Measurements from ENCODE around the gene CDH22. TPM values are rescaled to one million over a fixed set of nuclear protein-coding genes. Genes with fewer than 3 reads are reported as not detected.

Gene CDH22
- total RNA-seq, 2 donors from 2014 or later, result 0.22 to 0.77 TPM

GRCh38 chr20:46210672-46211330, 97.5 kb downstream of the CDH22 start:
- Mint-ChIP-seq H3K9me3 (no peaks in the 10 kb centered on the region), H3K27me3 (ENCODE audit: insufficient read depth) (peaks cover 27% of the 10 kb centered on the region), H3K27ac (peak overlapping the region; percentile 81), H3K36me3 (ENCODE audit: low read depth) (no peaks in the 10 kb centered on the region), H3K4me1 (peaks cover 23% of the 10 kb centered on the region), H3K4me3 (no peak overlapping the region)
- no peaks in the 10 kb centered on the region for H3K36me3 ChIP-seq (ENCODE audit: control insufficient read depth, insufficient read depth, low read length)
- WGBS, 2 experiments (ENCODE audit: insufficient coverage in 1 of 2, insufficient read length in 1 of 2), result 76 to 77% methylated on average over 17 to 18 of the region's 18 CpGs
- peak; percentile 72 for DNase-seq
- no peak for TF ChIP-seq CTCF (conservative IDR thresholded peaks at IDR 0.05)
- no peak overlapping the region for H3K4me3 ChIP-seq (ENCODE audit: low read length)
- no peak overlapping the region for H3K9ac ChIP-seq (ENCODE audit: extremely low read depth, low read length, poor library complexity, severe bottlenecking)
- H3K4me1 ChIP-seq (ENCODE audit: control insufficient read depth, insufficient read depth, low read length), result peaks cover 9% of the 10 kb centered on the region
- H3K27me3 ChIP-seq (ENCODE audit: control insufficient read depth, insufficient read depth, low read length, poor library complexity, severe bottlenecking), result no peaks in the 10 kb centered on the region
- H3K9me3 ChIP-seq (ENCODE audit: control insufficient read depth, low read length), result no peaks in the 10 kb centered on the region
- H3K27ac ChIP-seq (ENCODE audit: low read depth, low read length), result no peak overlapping the region

DNA sequence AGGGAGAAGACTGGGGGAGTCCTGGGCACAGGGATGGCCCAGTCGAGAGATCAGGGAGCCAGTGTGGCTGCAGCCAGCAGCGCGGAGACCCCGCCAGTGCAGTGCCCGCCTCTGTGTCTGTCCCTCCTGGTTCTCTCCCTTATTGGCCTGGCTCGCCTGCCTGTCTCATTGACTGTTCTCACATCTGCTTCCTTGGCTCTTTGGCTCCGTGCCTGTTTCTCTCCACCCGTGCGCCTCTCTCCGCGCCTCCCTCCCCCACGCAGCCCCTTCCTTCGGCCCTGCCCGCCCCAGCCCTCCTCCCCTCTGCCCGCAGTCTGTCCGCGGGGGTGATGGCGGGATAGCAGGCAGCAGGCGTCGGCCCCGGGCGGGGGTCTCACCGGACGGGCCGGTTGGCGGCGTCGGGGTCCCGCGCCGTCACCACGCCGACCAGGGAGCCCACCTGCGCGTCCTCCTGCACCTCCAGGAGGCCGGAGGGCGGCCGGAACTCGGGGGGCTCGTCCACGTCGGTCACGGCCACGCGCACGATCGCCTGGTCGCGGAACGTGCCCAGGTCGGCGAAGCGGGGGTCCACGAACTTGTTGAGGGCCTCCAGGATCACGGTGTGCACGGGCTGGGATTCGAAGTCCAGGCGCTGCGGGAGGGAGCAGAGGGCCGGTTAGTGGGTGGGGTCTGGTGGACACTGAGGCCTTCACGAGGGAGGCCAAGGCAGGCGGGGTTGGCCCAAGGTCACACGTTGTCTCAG, 98.2 kb downstream of the CDH22 start:
- no peak for DNase-seq
- Histone ChIP-seq H3K9me3 (ENCODE audit: control insufficient read depth, low read length) (no peaks in the 10 kb centered on the region), H3K9ac (ENCODE audit: extremely low read depth, low read length, poor library complexity, severe bottlenecking) (no peak overlapping the region), H3K4me3 (ENCODE audit: low read length) (no peak overlapping the region), H3K27me3 (ENCODE audit: control insufficient read depth, insufficient read depth, low read length, poor library complexity, severe bottlenecking) (no peaks in the 10 kb centered on the region), H3K4me1 (ENCODE audit: control insufficient read depth, insufficient read depth, low read length) (peaks cover 7% of the 10 kb centered on the region), H3K36me3 (ENCODE audit: control insufficient read depth, insufficient read depth, low read length) (no peaks in the 10 kb centered on the region), H3K27ac (ENCODE audit: low read depth, low read length) (no peak overlapping the region)
- WGBS, 2 experiments (ENCODE audit: insufficient coverage in 1 of 2, insufficient read length in 1 of 2), result 93 to 96% methylated on average over 46 to 63 of the region's 63 CpGs
- H3K4me1 Mint-ChIP-seq, result peaks cover 23% of the 10 kb centered on the region
- H3K27ac Mint-ChIP-seq, result peak overlapping the region; percentile 81
- peaks cover 32% of the 10 kb centered on the region for H3K27me3 Mint-ChIP-seq (ENCODE audit: insufficient read depth)
- no peak for TF ChIP-seq CTCF (conservative IDR thresholded peaks at IDR 0.05)
- no peak overlapping the region for H3K4me3 Mint-ChIP-seq
- no peaks in the 10 kb centered on the region for H3K9me3 Mint-ChIP-seq
- H3K36me3 Mint-ChIP-seq (ENCODE audit: low read depth), result no peaks in the 10 kb centered on the region

DNA sequence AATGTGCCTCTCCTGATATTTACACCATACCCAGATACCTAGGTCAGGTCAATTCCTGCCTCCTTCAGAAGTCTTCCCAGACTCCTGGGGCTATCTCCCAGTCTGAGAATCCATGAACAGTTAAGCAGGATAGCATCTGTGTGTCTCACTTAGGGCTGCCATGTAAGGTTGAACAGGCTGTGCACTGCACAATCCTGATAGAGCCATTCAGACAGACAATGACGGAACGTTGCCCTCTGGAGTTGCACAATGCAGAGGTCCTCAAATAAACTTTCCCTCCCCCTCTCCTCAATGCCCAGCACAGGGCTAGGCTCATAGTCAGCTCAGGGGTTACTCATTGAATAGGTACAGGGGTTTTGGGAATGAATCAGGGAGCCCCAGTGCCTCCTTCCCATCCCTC, 100.5 kb downstream of the CDH22 start:
- no peaks in the 10 kb centered on the region for H3K36me3 Mint-ChIP-seq (ENCODE audit: low read depth)
- H3K27ac ChIP-seq (ENCODE audit: low read depth, low read length), result no peak overlapping the region
- H3K27ac Mint-ChIP-seq, result no peak overlapping the region
- no peak for DNase-seq
- no peak overlapping the region for H3K4me3 ChIP-seq (ENCODE audit: low read length)
- no peaks in the 10 kb centered on the region for H3K9me3 ChIP-seq (ENCODE audit: control insufficient read depth, low read length)
- no peaks in the 10 kb centered on the region for H3K9me3 Mint-ChIP-seq
- no peak overlapping the region for H3K4me3 Mint-ChIP-seq
- peaks cover 7% of the 10 kb centered on the region for H3K4me1 ChIP-seq (ENCODE audit: control insufficient read depth, insufficient read depth, low read length)
- no peaks in the 10 kb centered on the region for H3K27me3 ChIP-seq (ENCODE audit: control insufficient read depth, insufficient read depth, low read length, poor library complexity, severe bottlenecking)
- H3K27me3 Mint-ChIP-seq (ENCODE audit: insufficient read depth), result peaks cover 27% of the 10 kb centered on the region
- H3K4me1 Mint-ChIP-seq, result peaks cover 26% of the 10 kb centered on the region
- no peaks in the 10 kb centered on the region for H3K36me3 ChIP-seq (ENCODE audit: control insufficient read depth, insufficient read depth, low read length)
- H3K9ac ChIP-seq (ENCODE audit: extremely low read depth, low read length, poor library complexity, severe bottlenecking), result no peak overlapping the region
- TF ChIP-seq CTCF (conservative IDR thresholded peaks at IDR 0.05), result no peak
- WGBS, 2 experiments (ENCODE audit: insufficient coverage in 1 of 2, insufficient read length in 1 of 2), result 83 to 88% methylated on average over 2 of the region's 2 CpGs
